Keratinocyte (primary cell): Measurements from ENCODE around the gene FMN1.

ENCODE experiments used
- EZH2 ChIP-seq: IDR thresholded peaks from one replicate; pipeline ENCODE4 v1.6.1; 2012; ENCODE audit warnings: inconsistent platforms, mild to moderate bottlenecking, low read length, moderate library complexity
- TF ChIP-seq, protein P1 (sequence below), 3 experiments: IDR thresholded peaks in 1 of 3; conservative IDR thresholded peaks in 1 of 3; optimal IDR thresholded peaks in 1 of 3; 2 replicates in 2 of 3; 3 replicates in 1 of 3; pipeline versions ENCODE3 to v1.5.1; 2011; ENCODE audit warnings: low read length in 3 of 3, mild to moderate bottlenecking in 3 of 3, moderate library complexity in 2 of 3, control low read depth in 1 of 3, inconsistent platforms in 1 of 3; ENCODE audit not compliant: insufficient read depth in 2 of 3; ENCODE audit errors: extremely low read depth in 1 of 3

DNA sequence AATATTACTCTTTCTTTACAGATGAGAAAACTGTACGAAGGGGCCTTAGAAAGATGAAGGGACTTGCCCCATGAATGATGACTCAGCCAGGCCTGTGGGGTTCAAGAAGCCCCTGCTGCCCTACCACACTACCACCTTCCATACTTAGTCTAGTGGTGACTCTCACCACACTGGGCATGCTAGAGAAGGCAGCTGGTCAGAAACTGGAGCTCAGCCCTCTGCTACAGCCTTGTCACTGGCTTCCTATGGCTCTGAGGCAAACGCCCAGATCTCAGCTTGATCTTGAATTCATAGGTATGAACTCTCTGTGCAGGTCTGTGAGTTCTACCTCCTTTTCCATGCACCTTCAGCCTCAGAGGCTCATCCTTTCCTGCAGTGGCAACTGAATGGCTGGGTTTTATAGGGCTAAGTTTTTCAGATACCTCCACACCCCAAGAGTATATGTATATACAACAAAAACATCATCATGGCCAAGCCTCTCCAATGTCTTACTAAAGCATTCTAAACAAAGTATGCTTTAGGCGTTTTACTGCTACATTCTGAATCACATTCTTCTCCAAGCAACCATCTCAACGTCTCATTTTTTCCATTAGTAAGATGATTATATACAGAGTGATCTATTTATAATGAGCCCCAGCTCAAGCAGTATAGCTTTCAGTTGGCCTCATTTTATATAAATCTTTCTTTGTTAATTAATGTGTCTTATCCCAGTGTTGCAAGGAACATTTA lies 242.6 kb downstream of the FMN1 start:
- TF ChIP-seq, protein P1, sequence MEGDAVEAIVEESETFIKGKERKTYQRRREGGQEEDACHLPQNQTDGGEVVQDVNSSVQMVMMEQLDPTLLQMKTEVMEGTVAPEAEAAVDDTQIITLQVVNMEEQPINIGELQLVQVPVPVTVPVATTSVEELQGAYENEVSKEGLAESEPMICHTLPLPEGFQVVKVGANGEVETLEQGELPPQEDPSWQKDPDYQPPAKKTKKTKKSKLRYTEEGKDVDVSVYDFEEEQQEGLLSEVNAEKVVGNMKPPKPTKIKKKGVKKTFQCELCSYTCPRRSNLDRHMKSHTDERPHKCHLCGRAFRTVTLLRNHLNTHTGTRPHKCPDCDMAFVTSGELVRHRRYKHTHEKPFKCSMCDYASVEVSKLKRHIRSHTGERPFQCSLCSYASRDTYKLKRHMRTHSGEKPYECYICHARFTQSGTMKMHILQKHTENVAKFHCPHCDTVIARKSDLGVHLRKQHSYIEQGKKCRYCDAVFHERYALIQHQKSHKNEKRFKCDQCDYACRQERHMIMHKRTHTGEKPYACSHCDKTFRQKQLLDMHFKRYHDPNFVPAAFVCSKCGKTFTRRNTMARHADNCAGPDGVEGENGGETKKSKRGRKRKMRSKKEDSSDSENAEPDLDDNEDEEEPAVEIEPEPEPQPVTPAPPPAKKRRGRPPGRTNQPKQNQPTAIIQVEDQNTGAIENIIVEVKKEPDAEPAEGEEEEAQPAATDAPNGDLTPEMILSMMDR (optimal IDR thresholded peaks at IDR 0.05 in 1 of 3, IDR thresholded peaks at IDR 0.05 in 1 of 3, conservative IDR thresholded peaks at IDR 0.05 in 1 of 3; ENCODE audit: extremely low read depth in 1 of 3, insufficient read depth in 2 of 3, low read length in 3 of 3), result no peak
- no peak for TF ChIP-seq EZH2
